Measurements from ENCODE around the gene GABRA5.
"Not testable (repeated sequence)": the region's sequence is repeated elsewhere in the genome, so short reads cannot be mapped to it uniquely, and the experiment has no call there.

The GABRA5 gene

DNA sequence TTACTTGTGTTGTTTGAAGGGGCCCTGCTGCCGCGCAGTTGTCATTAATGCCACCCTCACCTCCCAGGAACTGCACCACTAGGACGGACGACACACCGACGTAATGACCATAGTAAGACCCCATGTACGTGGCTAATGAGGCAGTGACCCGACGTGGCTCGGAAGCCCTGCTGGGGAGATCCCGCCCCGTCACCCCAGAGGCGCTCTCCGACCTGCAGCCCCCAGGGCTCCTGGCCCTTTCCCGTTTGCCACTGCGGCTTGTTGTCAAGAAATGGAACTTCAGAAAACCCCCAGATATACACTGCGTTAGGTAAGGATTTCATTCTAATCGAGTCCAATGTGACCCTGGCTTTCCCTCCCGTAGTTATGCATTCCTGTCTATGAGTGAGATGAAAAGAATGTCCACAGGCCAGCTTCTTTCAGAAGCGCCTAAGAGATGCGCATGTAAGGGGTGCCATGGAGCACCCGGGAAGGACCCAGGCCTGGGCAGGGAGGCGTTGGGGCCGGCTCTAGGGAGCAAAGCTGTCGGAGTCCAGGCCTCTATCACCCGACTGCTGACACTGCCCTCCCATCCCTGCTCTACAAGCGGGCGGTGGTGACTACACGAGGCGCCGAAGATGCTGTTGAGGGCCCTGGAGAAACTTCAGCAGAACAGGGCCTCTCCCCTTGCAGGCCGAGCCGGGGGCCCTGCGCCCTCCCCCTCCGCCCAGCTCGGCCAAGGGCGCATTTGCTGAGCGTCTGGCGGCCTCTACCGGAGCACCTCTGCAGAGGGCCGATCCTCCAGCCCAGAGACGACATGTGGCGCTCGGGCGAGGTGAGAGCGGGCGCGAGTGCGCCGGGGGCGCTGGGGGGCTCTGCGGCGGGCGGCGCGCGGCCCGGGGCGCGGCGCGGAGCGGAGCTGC is at the start of gene GABRA5:
TSS of gene GABRA5 (plus strand) at position 765 of the 902 bp plus-strand sequence. CDS start 2,187 bp downstream, outside the sequence.
- DNase-seq (ENCODE audit: low read depth): no peak

DNA sequence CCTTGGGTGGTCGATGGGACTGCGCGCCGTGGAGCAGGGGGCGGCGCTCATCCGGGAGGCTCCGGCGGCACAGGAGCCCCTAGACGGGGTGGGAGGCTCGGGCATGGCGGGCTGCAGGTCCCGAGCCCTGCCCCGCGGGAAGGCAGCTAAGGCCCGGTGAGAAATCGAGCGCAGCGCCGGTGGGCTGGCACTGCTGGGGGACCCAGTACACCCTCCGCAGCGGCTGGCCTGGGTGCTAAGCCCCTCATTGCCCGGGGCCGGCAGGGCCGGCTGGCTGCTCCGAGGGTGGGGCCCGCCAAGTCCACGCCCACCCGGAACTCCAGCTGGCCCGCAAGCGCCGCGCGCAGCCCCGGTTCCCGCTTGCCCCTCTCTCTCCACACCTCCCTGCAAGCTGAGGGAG is 35.7 kb upstream of the GABRA5 start:
- not testable (repeated sequence) for DNase-seq (ENCODE audit: low read depth)

DNA sequence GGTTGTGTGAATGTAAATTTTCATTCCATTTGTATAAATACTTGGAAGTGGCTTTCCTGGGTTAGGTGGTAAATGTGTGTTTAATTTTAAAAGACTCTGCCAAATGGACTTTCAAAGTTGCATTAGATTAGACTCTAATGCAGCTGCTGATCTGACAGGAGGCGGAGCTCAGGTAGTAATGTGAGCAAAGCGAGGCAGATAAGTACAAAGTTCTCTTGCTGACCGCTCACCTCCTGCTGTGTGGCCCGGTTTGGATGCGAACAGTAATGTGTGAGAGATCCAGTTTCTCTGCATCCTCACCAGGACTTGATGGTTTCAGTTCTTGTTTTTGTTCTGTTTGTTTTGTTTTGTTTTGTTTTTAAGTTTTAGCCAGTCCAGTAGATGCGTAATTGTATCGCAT is 34.9 kb upstream of the GABRA5 start:
- no peak for DNase-seq (ENCODE audit: low read depth)

DNA sequence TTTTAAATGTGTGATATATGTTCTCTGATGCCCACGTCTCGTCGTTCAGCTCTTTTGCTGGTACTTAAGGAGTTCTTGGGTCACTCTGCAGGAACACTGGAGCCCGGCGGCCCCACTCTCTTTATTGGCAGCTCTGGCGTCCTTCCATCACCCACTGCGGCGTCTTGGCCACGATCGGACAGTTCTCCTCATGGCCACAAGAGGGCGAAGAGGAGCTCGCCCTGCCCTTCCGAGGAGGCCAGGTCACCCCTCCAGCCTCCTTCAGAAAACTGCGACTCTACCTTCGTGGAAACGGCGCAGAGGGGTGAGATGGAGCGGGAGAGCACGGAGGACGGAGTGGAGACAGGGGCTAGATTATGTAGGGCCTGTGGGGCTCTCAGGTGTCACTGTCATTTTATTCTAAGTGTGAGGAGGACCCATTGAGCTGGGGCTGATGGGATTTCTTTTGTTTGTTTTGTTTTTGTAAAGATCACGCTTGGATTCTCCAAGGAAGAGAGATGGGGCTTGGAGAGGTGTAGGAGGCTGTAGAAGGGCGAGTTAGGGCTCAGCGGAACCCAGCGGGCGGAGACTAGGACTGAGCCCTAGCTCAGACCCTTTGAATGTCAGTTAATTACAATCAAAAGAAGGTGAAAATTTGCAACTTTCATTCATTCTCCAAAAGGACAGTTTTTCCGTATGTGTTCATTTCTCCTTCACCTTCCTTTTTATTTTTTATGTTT is 28.0 kb upstream of the GABRA5 start:
- DNase-seq (ENCODE audit: low read depth): no peak

DNA sequence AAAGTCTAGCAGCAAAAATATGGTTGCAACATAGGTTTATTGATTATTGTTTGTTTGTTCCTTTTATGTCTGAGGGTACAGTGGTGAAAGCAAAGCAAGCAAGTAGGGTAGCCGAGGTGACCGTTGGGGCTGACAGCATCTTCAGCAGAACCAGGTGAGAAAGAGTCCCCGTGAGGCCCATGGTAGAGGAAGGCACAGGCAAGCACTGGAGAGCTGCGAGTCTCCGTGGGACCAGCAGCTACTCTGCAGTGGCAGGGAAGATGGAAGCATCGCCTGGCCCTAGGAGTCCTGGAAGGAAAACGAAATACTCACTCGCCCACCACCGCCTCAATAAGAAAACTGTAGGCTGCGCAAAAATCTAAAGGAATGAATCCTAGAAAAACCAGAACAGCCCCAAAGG is 25.3 kb upstream of the GABRA5 start:
- no peak for DNase-seq (ENCODE audit: low read depth)

DNA sequence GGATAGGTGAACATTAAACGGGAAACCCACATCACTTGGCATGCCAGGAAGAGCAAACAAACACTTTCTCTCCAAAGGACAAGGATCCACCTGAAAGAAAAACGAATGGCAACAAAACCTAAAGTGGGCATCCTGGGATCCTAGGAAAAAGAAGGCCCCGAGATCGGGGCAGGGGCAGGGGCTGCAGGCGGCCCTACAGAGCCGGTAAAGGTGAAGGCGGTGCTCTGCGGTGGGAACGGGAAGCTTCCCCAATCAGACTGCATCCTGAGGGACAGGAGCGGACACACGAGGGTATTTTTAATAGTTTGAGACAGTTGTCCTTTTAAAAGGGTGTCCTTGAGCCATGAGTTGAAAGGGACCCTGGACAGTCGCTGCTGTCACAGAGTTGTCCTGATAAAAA is 24.9 kb upstream of the GABRA5 start:
- no peak for DNase-seq (ENCODE audit: low read depth)

DNA sequence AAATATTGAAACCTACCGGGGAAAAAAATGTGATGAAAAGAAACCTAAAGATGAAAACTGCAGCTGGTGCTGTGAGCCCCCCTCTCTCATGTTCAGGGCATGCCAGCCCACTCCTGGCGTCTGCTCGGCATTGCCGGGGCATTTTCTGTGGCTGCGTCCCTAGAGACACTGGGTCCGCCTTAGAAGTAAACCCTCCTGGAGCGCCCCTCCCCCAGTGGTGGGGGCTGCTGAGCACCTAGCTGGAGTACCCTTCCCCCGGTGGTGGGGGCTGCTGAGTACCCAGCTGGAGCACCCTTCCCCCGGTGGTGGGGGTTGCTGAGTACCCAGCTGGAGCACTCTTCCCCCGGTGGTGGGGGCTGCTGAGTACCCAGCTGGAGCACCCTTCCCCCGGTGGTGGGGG is 24.5 kb upstream of the GABRA5 start:
- no peak for DNase-seq (ENCODE audit: low read depth)

DNA sequence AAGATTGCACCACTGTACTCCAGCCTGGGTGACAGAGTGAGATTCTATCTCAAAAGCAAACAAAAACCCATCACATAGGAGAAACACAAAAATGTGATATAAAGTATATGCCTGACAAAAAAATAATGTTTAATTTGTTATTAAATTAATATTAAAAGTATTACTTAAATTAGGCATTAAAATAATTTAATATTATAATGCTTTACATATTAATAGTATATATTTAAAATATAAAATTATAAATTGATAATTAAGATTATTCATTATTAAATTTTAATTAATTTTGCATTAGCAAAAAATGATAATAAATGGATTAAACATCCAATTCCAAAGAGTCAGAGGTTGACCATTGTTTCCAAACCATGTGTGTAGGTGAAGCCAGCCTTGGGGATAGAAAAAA is 22.0 kb upstream of the GABRA5 start:
- DNase-seq (ENCODE audit: low read depth): no peak

DNA sequence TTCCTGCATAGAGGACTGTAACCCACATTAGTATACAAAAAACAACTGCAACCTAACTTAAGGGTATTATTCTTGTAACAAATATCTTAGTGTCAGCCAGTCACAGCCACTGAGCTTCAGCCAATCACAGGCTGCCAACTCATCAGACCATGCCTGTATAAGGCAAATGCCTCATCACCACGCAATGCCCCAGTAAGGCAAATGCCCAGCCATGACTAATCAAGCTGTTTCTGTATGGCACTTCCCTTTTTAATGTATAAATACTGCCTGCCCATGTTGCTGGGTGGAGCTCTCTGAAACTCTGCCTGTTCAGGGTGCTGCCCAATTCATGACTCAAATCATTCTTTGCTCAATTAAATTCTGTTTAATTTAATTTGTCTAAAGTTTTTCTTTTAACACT is 18.4 kb upstream of the GABRA5 start:
- no peak for DNase-seq (ENCODE audit: low read depth)

DNA sequence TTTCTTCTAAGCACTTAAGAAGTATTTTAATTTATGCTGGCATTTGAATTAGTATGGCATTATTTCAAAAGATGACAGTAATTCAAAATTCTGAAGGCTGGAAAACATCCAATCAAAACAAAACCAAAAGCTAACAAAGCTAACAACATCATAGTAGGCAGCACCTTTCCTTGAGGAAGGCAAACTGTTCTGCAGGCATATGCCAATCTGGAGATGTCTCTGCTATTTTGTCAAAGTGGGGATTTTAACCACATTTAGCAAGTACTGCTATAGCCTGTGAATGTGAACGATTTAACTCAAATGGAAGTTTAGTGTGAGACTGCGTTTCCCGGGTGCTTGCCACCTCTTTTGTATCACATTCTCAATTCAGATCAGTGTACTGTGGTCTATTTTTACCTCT is 16.7 kb upstream of the GABRA5 start:
- DNase-seq (ENCODE audit: low read depth): no peak

DNA sequence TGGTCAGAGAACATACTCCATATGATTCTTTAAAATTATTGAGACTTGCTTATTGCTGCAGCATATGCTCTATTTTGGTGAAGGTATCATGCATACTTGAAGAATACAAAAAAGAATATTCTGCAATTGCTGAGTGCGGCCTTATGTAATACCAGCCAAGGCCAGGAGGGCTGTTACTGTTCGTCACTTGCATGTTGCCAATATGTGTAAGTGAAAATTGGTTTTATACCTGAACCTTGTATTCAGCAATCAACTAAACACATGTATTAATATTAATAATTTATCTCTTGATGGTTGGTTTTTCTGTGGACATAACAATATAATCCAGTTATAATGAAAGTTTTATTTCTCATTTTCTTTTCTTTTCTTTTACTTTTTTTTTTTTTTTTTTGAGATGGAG is 13.9 kb upstream of the GABRA5 start:
- DNase-seq (ENCODE audit: low read depth): no peak

DNA sequence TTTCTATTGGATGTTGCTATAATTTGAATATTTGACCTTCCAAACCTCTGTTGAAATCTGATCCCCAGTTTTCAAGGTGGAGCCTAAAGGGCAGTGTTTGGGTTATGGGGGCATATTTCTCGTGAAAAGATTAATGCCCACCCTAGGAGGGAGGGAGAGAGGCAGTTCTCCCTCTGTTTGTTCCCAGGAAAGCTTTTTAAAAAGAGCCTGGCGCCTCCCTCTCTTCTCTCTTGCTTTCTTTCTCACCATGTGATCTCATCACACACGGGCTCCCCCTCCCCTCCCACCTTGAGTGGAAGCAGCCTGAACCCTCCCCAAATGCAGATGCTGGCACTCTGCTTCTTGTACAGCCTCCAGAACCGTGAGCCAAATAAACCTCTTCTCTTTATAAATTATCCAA is 12.4 kb upstream of the GABRA5 start:
- no peak for DNase-seq (ENCODE audit: low read depth)

DNA sequence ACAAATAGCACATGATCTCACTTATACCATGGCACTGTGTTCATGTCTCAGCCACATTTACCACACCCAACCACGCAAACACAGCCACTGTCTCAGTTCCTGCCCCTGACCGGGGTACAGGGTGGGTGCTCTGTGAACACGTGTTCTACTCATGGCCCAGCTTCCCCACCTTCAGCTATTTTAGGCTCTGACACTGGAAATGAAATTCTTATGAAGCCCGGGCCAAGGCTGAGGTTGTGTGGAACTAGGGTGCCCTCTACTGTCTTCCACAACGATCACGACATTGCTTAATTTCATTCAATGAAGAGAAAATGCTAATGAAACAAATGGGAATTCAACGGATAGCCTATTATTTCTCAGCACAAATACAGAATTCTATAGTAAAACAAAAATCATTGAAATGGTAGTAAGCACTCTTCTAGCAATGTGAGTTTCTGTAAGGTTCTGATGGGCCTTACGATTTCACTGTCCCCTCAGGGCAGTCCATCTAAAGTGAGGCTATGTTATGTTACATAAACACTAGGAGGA is 2.1 kb upstream of the GABRA5 start:
- no peak for DNase-seq (ENCODE audit: low read depth)

DNA sequence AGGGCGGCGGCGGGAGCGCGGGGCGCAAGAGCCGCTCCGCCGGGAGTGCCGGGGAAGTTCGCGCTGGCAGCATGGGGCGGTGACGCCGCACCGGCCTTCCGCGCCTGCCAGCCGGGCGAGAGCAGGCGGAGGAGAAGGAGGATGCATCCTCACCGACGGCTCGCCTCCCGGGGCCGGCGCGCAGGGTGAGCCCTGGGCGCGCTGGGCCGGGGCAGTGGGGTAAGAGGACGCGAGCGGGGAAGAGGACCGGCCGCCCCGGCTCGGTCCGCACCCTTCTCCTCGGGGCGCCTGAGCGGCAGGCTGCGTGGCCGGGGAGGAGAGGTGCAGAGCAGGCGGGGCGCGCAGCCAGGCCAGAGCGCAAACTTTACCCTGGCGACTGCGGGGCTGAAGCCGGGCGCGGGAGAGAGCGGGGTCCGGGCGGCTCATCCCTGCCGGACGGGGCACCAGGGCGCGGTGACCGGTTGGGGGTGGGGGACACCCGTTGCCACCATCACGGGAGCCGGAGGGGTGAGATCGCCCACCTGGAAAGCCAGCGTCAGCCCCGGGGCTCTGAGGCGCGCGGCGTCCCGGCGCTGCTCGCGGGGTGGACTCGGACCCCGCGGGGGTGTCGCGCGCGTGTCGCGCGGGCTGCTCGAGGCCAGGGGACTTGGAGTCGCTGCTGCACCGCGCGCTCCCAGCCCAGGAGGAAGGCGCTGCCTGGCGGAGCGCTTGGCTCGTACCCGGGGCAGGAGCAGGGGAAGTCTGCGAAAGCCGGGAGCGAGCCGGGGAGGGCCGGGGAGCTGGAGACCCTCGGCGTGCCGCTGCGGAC is 542 bp downstream of the GABRA5 start:
- no peak for DNase-seq (ENCODE audit: low read depth)

DNA sequence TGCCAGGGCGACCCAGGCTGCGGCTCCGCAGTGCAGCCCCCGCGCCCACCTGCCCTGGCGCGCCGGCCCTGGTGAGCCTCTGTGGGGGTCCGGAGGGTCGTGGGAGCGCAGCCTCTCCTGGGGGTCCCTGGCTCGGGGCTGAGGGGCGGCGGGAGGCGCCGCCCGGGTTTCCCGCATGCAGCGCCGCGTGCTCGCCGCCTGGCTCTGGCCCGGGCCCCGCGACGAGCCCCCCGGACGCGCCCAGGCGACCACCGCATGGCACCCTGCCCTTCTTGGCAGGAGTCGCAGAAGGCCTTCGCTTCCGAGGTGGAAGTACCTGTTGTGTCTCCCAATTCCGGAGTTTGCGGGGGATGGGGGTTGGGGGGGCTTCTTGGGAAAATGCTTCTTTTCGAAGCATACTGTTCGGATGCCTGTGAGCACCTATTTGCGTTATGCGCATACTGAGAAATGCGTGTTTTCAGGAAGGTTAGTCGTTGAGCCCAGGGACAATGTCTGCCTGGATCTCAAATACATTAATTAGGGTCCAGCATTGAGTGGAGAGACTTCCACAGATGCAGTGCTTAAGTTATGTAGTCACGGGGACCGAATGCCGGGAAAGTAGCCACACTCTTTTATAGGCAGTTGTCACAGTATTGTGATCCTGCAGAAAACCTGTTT is 1.3 kb downstream of the GABRA5 start:
- DNase-seq (ENCODE audit: low read depth): no peak

DNA sequence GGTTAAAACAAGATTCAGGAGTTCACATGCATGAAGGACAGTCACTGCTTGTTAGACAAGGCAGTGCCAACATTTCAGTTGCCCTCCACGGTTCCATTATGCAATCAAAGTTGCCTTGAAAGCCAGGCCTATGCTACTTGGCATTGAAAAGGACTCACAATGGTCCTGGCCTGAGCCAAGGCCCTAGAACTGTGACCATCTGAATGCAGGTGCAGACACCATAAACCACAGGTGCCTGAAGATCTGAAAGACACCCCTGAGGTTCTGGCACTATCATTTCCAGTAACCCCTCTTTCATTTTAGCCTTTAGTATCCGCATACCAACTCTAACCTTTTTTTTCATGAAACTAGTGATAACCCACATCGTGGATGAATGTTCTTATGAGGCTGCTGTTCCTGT is 2.8 kb downstream of the GABRA5 start:
- no peak for DNase-seq (ENCODE audit: low read depth)

DNA sequence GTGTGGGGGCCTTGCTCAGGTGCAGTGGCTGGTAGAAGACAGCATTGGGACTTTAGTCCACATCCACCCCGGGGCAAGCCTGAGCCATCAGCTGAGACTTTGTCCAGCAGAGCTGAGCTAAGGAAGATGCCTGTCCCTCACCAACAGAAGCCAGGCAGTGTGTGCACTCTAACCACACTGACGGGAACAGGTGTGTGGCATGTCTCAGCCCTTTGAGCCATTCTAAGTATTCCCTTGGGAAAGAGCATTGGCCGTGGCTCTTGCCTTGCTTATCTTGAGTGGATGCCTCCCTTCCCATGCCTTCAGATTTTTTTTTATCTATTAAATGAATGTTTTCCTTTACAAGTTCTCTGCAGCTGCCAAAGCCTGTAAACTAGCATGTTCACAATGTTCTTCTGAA is 3.5 kb downstream of the GABRA5 start:
- no peak for DNase-seq (ENCODE audit: low read depth)

DNA sequence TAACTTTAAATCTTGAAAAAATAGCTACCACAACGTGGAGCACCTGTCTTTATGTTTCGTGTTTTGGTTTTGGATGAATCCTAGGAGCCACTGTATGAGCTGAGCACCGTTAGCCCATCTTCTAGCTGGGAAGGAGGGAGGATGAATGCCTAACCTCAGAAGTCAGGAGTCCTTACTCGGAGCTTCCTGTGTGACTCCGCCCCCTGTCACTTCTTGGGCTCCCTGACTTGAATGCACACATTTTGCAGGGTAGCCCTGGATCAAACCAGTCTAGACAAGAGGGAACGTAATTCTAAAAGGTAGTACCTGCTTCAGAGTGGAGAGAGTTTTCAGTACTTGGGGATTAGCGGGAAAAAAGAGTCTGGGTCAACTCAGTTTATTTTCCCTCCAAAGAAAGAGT is 5.3 kb downstream of the GABRA5 start:
- no peak for DNase-seq (ENCODE audit: low read depth)

DNA sequence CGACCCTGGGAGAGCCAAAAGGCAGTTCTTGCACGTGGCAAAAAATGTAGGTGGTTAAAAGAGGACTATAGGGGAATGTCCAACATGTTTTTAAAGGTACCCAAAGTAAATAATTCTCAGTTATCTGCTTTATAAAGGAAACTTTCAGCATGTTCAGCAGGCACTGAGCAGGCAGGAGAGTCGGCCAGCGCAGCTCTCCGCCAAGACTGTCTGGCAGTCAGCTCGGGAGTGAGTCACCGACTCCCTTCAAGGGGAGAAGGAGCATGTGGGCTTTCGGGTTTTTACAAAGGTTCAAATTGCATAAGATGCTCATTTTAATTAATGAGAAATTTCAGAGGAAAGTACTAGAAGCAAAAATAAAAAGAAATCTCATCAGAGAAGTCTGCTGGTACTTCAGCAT is 7.0 kb downstream of the GABRA5 start:
- DNase-seq (ENCODE audit: low read depth): no peak

DNA sequence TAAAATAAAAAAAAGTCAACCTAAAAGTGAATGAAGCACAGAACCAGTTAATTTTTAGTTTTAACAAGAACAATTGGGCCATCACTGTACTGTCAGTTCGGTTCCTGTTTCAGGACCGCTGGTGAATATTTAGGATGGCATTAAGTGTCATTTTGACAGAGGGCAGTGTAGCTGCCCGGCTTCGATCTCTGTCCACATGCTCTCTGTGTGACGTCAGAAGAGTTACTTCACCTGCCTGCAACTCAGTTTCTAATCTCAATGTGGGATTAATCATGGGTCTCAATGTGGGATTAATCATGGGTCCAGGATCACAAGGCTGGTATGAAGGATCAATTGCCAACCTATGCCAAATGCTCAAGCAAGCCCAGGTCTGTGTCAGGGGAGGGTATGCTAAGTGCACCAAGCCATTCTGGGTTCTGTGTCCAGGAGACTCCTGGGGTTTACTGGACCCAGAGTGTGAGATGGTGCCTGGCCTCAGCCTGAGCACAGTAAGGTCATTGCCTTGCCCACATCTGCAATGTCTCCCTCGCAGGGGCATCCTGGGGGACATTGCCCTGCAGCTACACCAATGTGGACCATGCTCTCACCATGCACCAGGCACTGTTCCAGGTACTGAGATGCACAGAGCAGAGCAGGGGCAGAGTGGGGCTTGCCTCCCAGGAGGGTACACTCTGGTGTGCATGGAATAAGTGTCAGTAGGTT is 8.1 kb downstream of the GABRA5 start:
- DNase-seq (ENCODE audit: low read depth): no peak

DNA sequence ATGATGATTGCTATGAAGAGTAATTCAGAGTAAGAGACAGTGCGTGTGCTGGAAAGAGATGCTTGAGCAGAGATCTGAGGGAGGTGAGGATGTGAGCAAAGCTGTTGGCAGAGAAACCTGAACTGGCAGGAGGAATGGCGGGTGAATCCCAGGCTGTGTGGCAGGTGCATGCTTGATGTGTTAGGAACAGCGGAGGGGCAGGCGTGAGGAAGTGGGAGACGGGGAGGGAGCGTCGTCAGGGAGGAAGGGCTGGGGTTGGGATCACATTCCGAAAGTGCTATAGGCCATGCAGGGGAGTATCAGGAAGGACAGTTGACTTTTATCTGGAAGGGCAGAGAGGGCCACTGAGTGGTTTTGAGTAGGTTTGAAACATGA is 8.6 kb downstream of the GABRA5 start:
- no peak for DNase-seq (ENCODE audit: low read depth)
